HT1080 (cell line): ENCODE measurements around the gene TMEM120B. TPM values are rescaled to one million over a fixed set of nuclear protein-coding genes. Genes with fewer than 3 reads are reported as not detected.

ENCODE experiments used
- DNase-seq: peaks from one replicate; pipeline ENCODE4 v3.0.0-alpha.2; 2015; ENCODE audit warnings: low read depth
- total RNA-seq: library from RNA; depleted of rRNA; stranded (reverse); fragments of >200 nt; shearing (Covaris generic); gene quantifications from 2 replicates; pipeline ENCODE4 v1.2.3, GENCODE V29; 2014

Gene TMEM120B
- total RNA-seq, 1 experiment from 2014 or later, result 12.0 TPM

DNA sequence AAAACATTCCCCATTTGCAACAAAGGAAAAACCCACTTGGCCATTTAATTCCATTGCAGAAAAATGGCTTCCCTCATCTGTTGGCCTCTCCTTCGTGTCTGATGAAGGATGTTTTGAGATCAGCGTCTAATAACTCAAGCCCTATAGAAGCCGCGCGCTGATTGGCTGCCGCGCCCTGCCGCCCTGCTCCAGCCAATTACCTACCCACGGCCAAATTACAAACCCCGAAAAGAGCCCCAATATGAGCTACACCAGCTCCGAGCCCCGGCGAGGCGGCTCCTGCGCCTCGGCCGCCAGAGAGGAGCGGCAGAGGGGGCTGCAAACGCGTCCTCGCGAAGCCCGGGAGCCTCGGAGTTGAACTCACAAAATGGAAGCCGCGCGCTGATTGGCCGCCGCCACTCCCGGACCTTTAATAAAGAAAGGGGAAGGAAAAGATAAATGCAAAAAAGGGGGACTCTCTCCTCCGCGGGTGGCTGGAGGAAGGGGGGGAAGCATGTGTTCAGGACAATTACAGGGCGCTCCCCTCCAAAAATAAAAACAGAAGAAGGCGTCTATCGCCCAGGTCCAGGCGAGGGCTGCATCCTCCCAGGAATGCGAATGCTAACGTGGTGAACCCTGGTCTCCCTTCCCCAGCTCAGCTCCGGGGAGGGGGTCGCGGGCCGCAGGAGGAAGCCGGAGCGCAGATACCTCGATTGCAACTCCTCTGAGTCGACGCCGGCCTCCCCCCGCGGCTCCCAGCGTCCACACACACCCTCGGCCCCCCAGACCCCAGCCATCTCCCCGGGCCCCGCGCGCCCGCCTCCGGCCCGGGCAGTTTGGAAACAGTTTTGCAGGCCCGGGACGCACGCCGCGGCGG, 90.5 kb downstream of the TMEM120B start:
- DNase-seq, result peak; percentile 96

DNA sequence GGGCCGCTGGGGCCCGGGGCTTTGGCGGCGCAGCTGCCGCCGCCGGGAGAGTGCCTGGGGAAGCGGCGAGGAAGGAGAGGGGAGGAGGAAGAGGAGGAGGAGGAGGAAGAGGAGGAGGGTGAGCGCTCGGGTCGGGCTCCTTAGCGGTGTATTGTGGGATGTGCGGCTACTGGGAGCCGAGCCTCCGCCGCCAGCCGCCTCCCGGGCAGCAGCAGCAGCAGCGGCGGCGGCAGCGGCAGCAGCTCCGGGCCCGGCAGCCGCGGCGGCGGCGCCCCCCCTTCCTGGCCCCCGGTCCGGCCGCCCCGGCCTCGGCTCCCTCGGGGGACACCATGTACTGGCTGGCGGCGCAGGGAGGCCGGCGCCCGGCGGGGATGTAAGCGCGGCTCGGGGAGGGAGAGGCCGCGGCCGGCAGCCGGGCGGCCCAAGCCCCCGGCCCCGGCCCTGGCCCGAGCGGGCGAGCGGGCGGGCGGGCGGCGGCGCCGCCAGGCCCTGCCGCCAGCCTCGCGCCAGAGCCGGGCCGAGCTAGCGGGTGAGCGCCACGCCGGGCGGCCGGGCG, 91.4 kb downstream of the TMEM120B start, which contains the start of gene SETD1B:
TSS of gene SETD1B (plus strand) at position 149 of the 556 bp plus-strand sequence. CDS start 729 bp downstream, outside the sequence.
- peak; percentile 80 for DNase-seq

DNA sequence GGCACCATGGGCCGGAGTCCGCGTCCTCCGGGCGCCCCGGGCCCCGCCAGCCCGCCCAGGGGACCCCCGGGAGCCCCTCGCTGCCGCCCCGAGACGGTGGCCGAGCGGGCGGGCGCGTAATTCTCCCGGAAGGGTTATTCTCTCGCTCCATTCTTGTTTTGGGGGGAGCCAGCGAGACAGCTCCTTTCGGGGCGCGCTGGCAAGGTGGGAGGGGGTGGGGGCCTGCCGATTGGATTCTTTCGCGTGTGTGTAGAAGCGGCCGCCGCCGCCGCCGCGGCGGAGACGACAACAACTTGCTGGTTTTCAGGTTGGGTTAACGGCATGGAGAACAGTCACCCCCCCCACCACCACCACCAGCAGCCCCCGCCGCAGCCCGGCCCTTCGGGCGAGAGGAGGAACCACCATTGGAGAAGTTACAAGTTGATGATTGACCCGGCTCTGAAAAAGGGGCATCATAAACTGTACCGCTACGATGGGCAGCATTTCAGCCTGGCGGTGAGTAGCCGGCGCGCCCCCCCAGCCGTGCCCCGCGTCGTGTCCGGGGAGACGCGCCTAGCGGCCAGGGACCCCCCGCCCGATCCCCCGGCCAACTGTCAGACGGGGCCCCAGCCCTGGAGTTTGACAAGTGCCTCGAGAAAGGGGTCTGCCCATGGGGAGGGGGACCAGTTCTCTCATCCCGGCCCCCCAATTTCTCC, 92.0 kb downstream of the TMEM120B start:
- no peak for DNase-seq

DNA sequence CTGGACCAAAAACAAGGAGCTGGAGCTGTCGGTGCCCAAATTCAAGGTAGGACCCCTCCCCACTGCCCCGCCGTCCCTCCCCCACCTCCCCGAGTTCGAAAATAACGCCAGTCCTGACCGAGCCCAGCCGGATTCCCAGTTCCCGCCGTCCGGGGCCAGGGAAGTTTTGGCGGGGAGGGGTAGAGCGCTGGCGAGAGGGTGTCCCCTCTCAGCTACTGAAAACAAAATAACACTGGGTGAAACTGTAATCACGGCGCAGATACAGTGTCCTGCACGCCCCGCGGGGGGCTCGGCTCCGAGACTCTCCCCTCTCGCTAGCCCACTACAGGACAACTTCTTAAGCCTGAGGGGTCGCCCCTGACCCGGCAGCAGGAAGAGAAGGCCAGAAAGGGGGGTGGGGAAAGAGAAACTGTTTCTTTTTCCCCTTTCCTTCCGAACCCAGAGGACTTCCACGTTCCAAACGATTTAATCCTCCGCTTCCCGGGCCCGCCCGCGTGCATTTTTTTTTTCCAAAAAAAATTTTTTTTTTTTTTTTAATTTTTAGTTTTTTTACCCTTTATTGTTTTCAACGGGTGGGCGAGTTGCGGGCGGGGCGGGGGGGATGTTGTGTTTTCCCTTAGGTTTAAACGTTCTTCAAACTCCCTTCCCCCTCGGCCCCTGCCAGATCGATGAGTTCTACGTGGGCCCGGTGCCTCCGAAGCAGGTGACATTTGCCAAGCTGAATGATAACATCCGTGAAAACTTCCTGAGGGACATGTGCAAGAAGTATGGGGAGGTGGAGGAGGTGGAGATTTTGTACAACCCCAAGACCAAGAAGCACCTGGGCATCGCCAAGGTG, 92.8 kb downstream of the TMEM120B start:
- no peak for DNase-seq

DNA sequence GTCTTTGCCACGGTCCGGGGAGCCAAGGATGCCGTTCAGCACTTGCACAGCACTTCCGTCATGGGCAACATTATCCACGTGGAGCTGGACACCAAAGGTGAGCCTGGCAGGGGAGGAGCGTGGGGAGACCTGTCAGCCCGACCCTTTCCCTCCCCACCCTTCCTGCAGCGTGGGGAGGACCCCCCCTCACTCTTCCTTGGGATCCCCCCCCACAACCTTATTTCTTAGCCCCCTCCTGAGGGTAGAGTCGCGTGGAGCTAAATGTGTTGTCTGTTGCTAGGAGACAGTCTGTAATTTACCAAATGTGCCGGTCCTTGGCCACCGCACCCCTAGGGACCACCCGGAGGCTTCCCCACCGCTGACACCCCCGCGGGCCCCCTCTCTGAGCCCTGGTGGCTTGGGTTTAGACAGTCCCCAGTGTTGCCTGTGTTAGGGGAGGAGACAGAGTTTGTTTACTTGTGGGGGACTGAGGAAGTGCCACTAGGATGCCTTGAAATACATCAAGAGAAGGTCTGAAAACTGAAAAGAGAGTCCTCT, 93.5 kb downstream of the TMEM120B start:
- DNase-seq, result no peak

DNA sequence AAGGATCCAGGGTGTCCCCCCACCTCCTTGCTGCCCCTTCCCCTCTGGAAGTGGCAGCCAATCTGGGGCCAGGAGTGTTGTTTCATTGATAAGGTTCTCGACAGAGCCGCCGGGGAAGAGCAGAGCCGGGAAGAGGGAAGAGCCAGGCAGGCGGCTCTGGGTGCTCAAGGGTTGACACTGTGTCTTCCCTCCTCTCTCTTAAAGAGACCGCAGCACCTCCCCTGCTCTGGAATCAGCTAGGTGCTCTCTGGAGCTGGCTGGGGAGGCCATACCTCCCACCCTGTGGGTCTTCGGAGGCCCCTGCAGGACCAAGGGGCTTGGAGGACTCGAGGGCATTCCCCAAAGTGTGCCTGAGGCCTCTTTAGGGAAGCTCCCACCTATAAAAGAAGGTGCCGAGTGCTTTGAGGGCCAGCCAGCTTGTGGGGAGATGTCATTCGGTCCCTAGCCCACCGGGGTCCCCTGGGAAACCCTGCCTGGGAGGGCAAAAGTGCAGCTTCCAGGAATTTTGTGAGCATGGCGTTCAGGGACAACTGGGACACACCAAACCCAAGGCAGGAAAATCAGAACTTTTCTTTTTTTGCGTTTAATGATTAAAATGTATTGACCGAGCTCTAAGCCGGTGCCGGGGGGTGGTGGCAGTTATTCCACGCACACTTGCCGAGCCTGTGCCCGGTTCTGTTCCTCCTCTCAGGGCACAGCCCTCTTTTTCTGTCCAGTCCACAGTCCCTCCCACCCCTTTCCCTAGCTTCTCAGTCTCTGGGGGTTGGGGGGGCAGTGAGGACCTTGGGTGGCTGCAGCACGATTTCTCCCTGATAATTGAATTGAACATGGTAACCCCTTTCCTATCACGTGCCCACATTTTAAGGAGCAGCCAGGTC, 94.2 kb downstream of the TMEM120B start:
- no peak for DNase-seq

DNA sequence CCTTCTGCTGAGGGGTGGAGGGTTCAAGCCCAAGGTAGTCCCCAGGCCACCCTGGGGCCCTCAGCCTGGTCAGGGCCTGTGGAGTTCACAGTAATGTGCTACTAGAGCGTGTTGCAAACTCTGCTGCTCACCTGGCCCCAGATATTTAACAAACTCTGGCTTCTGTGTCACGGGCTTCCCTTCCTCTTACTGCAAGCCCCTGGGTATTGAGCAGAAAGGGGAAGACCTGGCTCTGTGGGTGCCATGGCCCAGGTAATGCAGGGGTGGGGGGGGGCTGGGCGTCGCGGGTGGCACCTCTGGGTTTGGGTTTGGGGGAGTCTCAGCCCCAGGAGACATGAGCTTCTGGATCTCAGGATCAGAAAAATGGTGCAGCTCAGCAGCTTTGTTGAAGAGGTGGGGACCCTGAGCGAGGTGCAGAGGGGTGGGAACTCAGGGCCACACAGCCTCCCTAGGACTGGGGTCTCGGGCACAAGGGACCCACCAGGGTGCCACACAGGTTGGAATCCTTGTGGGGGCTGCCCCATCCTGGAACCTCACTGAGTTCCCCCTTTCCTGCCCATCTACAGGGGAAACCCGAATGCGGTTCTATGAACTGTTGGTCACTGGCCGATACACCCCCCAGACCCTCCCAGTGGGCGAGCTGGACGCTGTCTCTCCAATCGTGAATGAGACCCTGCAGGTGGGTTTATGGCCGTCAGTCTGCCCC, 95.2 kb downstream of the TMEM120B start:
- DNase-seq, result no peak

DNA sequence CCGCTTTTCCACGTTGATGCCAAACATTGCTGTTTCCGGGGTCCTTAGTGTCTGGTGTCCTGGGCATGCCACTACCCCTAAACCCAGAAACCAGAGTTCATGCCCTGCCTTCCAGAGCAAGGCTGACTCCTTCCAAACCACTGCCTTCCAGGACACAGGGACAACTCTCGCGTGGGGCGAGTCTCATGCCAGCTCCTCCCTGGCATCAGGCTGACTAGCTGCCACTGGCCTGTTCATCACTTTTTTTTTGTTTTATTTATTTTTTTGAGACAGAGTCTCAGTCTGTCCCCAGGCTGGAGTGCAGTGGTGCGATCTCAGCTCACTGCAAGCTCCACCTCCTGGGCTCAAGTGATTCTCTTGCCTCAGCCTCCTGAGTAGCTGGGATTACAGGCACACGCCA, 96.1 kb downstream of the TMEM120B start:
- no peak for DNase-seq

DNA sequence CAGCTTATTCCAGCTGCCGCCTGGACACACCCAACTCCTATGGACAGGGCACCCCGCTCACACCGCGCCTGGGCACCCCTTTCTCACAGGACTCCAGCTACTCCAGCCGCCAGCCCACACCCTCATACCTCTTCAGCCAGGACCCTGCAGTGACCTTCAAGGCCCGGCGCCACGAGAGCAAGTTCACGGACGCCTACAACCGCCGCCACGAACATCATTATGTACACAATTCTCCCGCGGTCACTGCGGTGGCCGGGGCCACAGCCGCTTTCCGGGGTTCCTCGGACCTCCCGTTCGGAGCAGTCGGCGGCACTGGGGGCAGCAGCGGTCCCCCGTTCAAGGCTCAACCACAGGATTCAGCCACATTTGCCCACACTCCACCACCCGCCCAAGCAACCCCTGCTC, 97.2 kb downstream of the TMEM120B start:
- DNase-seq, result no peak

DNA sequence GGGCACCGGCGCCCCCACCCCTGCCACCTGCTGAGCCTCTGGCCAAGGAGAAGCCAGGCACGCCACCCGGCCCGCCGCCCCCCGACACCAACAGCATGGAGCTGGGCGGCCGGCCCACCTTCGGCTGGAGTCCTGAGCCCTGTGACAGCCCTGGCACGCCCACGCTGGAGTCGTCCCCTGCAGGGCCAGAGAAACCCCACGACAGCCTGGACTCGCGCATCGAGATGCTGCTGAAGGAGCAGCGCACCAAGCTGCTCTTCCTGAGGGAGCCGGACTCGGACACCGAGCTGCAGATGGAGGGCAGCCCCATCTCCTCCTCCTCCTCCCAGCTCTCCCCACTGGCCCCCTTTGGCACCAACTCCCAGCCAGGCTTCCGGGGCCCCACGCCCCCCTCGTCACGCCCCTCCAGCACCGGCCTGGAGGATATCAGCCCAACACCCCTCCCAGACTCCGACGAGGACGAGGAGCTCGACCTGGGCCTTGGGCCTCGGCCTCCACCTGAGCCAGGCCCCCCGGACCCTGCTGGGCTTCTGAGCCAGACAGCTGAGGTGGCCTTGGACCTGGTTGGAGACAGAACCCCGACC, 97.8 kb downstream of the TMEM120B start:
- no peak for DNase-seq

DNA sequence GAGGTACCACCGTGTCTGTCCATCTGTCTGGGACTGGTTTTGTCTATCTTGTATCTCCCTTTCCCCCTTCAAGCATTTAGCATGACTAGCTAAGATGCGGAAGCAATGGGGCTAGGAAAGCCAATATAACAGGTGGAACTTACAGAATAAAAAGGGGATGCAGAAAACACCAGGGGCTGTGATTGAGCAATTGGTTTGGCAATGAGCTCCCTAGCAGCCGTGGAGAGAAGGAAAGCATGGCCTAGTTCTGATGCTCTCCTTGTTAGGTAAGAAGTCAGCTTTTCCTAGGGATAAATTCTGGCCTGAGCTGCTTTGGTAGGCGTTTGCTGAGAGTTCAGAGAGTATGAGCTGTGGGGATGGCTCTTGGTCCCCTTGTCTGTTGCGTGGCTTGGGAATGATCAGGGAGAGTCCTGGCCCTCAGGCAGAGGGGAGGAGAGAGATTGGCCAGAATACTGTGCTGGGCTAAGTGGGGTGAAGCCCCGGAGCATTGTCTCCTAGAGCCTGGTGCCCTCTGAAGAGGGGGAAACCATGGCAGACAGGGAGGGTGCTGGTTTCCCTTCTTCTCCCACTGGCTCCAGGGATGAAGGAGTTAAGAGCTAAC, 98.4 kb downstream of the TMEM120B start:
- DNase-seq, result no peak

DNA sequence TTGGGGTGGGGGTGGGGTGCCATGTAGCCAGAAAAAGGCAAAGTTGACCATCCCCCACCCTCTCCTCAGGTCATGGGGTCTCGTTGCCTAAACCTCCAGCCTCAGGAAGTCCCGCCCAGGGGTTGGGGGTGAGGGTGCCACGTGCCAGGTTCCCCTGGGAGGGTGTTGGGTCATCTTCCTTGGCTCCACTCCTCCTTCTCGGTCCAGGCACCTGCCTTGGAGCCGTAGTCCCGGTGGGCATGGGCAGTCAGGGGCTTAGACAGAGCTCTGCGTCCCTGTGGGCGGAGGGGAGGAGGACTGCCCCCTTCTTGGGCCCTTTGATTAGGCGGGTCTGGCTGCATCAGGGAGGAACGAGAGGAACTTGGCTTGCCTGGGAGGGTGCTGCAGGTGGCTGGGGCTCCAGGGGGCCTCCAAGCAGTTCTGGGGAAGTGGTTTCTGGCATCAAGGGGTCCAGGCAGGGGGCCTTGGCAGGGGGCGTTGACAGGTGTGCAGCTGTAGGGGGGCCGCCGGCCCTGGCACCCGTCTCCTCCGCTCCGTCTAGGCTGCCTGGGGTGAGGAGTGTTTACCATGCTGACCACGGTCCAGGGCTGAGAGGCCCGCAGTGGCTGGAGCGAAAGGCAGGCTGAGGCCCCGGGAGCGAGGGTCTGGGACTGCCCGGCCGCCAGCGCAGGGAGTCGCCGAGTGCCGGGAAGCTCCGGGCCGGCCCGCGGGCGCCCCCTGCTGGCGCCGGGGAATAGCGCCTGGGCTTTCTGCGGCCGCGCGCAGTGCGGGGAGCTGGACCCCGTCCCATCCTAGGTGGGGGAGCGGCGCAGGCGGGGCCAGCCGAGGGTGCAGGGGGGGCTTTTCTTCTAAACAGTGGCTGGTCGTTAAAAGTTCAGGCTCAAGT, 99.1 kb downstream of the TMEM120B start:
- DNase-seq, result peak; percentile 58

DNA sequence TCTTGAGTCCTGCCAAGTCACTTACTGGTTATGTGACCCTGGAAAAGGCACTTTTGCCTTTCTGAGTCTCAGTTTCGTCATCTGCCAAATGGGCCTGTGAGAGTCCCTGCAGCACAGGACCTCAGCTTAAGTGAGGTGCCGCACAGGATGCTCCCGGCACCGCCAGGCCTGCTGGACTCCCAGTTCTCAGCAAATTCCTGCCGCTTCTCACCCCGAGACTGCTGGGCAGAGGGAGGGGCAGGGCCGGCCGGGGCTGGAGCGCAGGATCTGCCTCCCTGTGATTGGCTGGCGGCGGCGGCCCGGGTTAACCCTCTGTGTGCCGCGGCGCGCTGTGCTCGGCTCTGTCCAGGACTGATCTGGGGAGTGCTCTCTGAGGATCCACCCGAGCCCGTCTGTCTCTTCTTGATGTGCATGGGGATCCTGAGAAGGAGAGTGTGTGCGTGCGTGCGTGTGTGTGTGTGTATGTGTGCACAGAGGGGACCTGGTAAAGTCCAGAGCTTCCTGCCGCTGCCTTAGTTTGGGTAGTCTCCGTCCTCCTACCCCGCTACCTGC, 99.8 kb downstream of the TMEM120B start:
- DNase-seq, result peak; percentile 39

DNA sequence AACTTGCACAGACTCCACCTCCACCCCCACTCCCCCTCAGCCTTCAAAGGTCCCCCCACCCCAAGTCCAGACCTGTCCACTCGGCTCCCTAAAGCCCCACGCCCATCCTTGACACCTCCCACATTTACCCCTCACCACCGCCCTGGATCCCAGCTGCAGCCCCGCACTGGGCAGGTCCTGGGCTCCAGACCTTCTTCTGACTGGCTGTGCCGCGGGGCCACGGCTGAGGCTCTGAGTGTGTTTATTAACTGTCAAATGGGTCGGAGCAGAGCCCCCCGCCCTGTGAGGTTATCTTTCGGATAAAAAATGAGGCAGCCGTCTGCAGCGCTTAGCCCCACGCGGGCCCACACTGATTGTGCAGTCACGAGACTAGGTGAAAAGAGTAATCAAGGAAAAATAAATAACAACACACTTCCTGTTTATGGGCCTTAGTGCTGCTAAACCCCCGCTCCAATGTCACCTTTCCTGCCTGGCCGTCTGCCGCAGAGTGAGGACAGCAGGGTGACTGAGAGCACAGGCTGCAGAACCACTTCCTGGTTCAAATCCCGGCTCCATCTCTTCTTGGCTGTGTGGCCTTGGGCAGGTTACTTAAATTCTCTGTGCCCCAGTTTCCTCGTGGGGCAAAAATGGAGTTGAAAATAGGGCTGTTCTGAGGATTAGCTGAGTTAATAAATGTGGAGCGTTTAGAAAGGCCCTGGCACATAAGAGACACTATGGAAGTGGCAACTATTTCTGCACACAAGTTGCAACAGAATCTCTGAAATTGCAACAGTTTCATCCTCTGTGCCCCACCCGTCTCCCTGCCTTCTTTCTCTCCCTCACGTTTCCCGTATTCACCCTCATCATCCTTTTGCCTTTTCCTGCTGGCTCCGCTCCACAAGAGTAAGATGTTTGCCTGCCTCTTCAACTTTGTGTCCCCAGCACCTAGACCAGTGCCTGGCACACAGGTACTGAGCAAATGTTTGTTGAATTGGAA, 100.7 kb downstream of the TMEM120B start:
- no peak for DNase-seq

DNA sequence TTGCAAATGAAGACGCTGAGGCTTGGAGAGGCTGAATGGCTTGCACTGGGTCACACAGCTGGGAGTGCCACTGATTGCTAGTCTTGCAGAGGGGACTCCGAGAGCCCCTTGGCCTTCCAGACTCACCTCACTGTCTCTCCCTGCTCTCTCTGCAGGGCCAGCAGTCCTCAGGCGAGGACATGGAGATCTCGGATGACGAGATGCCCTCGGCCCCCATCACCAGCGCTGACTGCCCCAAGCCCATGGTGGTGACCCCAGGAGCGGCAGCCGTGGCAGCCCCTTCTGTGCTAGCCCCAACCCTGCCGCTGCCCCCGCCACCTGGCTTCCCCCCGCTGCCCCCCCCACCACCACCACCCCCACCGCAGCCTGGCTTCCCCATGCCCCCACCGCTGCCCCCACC, 101.4 kb downstream of the TMEM120B start:
- DNase-seq, result no peak
